ENCODE data around the gene MTM1.

The MTM1 gene

GRCh38 chrX:150551963-150552362 is 16.5 kb upstream of the MTM1 start:
- Histone ChIP-seq H3K27me3 (ENCODE audit: insufficient read depth, low read length) (no peaks in the 10 kb centered on the region), H3K79me2 (ENCODE audit: control insufficient read depth, insufficient read depth, low read length, unreplicated experiment) (no peaks in the 10 kb centered on the region), H3K4me1 (ENCODE audit: control insufficient read depth, insufficient read depth, low read length, unreplicated experiment) (peaks cover 10% of the 10 kb centered on the region), H3K36me3 (ENCODE audit: insufficient read depth, low read length) (no peaks in the 10 kb centered on the region), H3K27ac (ENCODE audit: low read depth, low read length) (no peak overlapping the region), H3K4me3 (ENCODE audit: low read depth, low read length) (no peak overlapping the region), H2AFZ (ENCODE audit: low read length, unreplicated experiment) (no peak overlapping the region)

GRCh38 chrX:150558424-150558823 is 10.0 kb upstream of the MTM1 start:
- no peak overlapping the region for H3K4me3 ChIP-seq (ENCODE audit: low read depth, low read length)

GRCh38 chrX:150564838-150565237 is 3.6 kb upstream of the MTM1 start:
- Histone ChIP-seq H3K4me3 (ENCODE audit: low read depth, low read length) (no peak overlapping the region), H3K27ac (ENCODE audit: low read depth, low read length) (no peak overlapping the region), H3K27me3 (ENCODE audit: insufficient read depth, low read length) (no peaks in the 10 kb centered on the region), H2AFZ (ENCODE audit: low read length, unreplicated experiment) (no peak overlapping the region), H3K79me2 (ENCODE audit: control insufficient read depth, insufficient read depth, low read length, unreplicated experiment) (peaks cover 4% of the 10 kb centered on the region), H3K36me3 (ENCODE audit: insufficient read depth, low read length) (no peaks in the 10 kb centered on the region), H3K4me1 (ENCODE audit: control insufficient read depth, insufficient read depth, low read length, unreplicated experiment) (peaks cover 2% of the 10 kb centered on the region)

More at GRCh38 chrX:150558424-150558823, 10.0 kb upstream of the MTM1 start:
- Histone ChIP-seq H3K4me1 (ENCODE audit: control insufficient read depth, insufficient read depth, low read length, unreplicated experiment) (no peaks in the 10 kb centered on the region), H3K27ac (ENCODE audit: low read depth, low read length) (no peak overlapping the region), H3K36me3 (ENCODE audit: insufficient read depth, low read length) (no peaks in the 10 kb centered on the region), H3K27me3 (ENCODE audit: insufficient read depth, low read length) (no peaks in the 10 kb centered on the region), H2AFZ (ENCODE audit: low read length, unreplicated experiment) (no peak overlapping the region), H3K79me2 (ENCODE audit: control insufficient read depth, insufficient read depth, low read length, unreplicated experiment) (no peaks in the 10 kb centered on the region)

GRCh38 chrX:150565551-150565950 is 2.9 kb upstream of the MTM1 start:
- Histone ChIP-seq H3K4me3 (ENCODE audit: low read depth, low read length) (no peak overlapping the region), H3K36me3 (ENCODE audit: insufficient read depth, low read length) (no peaks in the 10 kb centered on the region), H3K79me2 (ENCODE audit: control insufficient read depth, insufficient read depth, low read length, unreplicated experiment) (peaks cover 10% of the 10 kb centered on the region), H3K27ac (ENCODE audit: low read depth, low read length) (no peak overlapping the region), H2AFZ (ENCODE audit: low read length, unreplicated experiment) (no peak overlapping the region), H3K27me3 (ENCODE audit: insufficient read depth, low read length) (no peaks in the 10 kb centered on the region), H3K4me1 (ENCODE audit: control insufficient read depth, insufficient read depth, low read length, unreplicated experiment) (peaks cover 7% of the 10 kb centered on the region)

- H2AFZ ChIP-seq (ENCODE audit: low read length, unreplicated experiment): no peak overlapping the region
- no peak overlapping the region for H3K4me3 ChIP-seq (ENCODE audit: low read depth, low read length)
- peaks cover 8% of the 10 kb centered on the region for H3K4me1 ChIP-seq (ENCODE audit: control insufficient read depth, insufficient read depth, low read length, unreplicated experiment)
- no peaks in the 10 kb centered on the region for H3K36me3 ChIP-seq (ENCODE audit: insufficient read depth, low read length)
- peaks cover 19% of the 10 kb centered on the region for H3K79me2 ChIP-seq (ENCODE audit: control insufficient read depth, insufficient read depth, low read length, unreplicated experiment)
- H3K27ac ChIP-seq (ENCODE audit: low read depth, low read length): no peak overlapping the region
- no peaks in the 10 kb centered on the region for H3K27me3 ChIP-seq (ENCODE audit: insufficient read depth, low read length)
Measured at GRCh38 chrX:150566734-150567182, 1.7 kb upstream of the MTM1 start.

GRCh38 chrX:150567645-150568319 is 639 bp upstream of the MTM1 start:
- Histone ChIP-seq H2AFZ (ENCODE audit: low read length, unreplicated experiment) (peak overlapping the region; percentile 80), H3K79me2 (ENCODE audit: control insufficient read depth, insufficient read depth, low read length, unreplicated experiment) (peaks cover 26% of the 10 kb centered on the region), H3K27me3 (ENCODE audit: insufficient read depth, low read length) (no peaks in the 10 kb centered on the region), H3K27ac (ENCODE audit: low read depth, low read length) (no peak overlapping the region), H3K4me3 (ENCODE audit: low read depth, low read length) (peak overlapping the region; percentile 54; the same call in 1 of the 2 replicates), H3K4me1 (ENCODE audit: control insufficient read depth, insufficient read depth, low read length, unreplicated experiment) (peaks cover 11% of the 10 kb centered on the region), H3K36me3 (ENCODE audit: insufficient read depth, low read length) (no peaks in the 10 kb centered on the region)

GRCh38 chrX:150569155-150569477 is 695 bp downstream of the MTM1 start:
- Histone ChIP-seq H3K27me3 (ENCODE audit: insufficient read depth, low read length) (no peaks in the 10 kb centered on the region), H3K27ac (ENCODE audit: low read depth, low read length) (peak overlapping the region; percentile 32; the same call in 1 of the 2 replicates), H3K79me2 (ENCODE audit: control insufficient read depth, insufficient read depth, low read length, unreplicated experiment) (peaks cover 29% of the 10 kb centered on the region), H3K36me3 (ENCODE audit: insufficient read depth, low read length) (no peaks in the 10 kb centered on the region), H2AFZ (ENCODE audit: low read length, unreplicated experiment) (no peak overlapping the region), H3K4me1 (ENCODE audit: control insufficient read depth, insufficient read depth, low read length, unreplicated experiment) (peaks cover 11% of the 10 kb centered on the region), H3K4me3 (ENCODE audit: low read depth, low read length) (peak overlapping the region; percentile 86)

- H3K27ac ChIP-seq (ENCODE audit: low read depth, low read length): no peak overlapping the region
- H3K27me3 ChIP-seq (ENCODE audit: insufficient read depth, low read length): no peaks in the 10 kb centered on the region
- H2AFZ ChIP-seq (ENCODE audit: low read length, unreplicated experiment): no peak overlapping the region
- H3K4me3 ChIP-seq (ENCODE audit: low read depth, low read length): peak overlapping the region; percentile 86; the same call in 1 of the 2 replicates
- peaks cover 32% of the 10 kb centered on the region for H3K79me2 ChIP-seq (ENCODE audit: control insufficient read depth, insufficient read depth, low read length, unreplicated experiment)
- H3K4me1 ChIP-seq (ENCODE audit: control insufficient read depth, insufficient read depth, low read length, unreplicated experiment): peaks cover 15% of the 10 kb centered on the region
- no peaks in the 10 kb centered on the region for H3K36me3 ChIP-seq (ENCODE audit: insufficient read depth, low read length)
Measured at GRCh38 chrX:150570512-150570911, 2.1 kb downstream of the MTM1 start.

GRCh38 chrX:150572206-150572605 is 3.8 kb downstream of the MTM1 start:
- peaks cover 19% of the 10 kb centered on the region for H3K4me1 ChIP-seq (ENCODE audit: control insufficient read depth, insufficient read depth, low read length, unreplicated experiment)
- H3K79me2 ChIP-seq (ENCODE audit: control insufficient read depth, insufficient read depth, low read length, unreplicated experiment): peaks cover 38% of the 10 kb centered on the region
- no peak overlapping the region for H3K4me3 ChIP-seq (ENCODE audit: low read depth, low read length)
- no peak overlapping the region for H2AFZ ChIP-seq (ENCODE audit: low read length, unreplicated experiment)
- H3K27me3 ChIP-seq (ENCODE audit: insufficient read depth, low read length): no peaks in the 10 kb centered on the region
- H3K27ac ChIP-seq (ENCODE audit: low read depth, low read length): no peak overlapping the region
- no peaks in the 10 kb centered on the region for H3K36me3 ChIP-seq (ENCODE audit: insufficient read depth, low read length)

- H3K4me1 ChIP-seq (ENCODE audit: control insufficient read depth, insufficient read depth, low read length, unreplicated experiment): peaks cover 19% of the 10 kb centered on the region
- H3K79me2 ChIP-seq (ENCODE audit: control insufficient read depth, insufficient read depth, low read length, unreplicated experiment): peaks cover 45% of the 10 kb centered on the region
- H3K27me3 ChIP-seq (ENCODE audit: insufficient read depth, low read length): no peaks in the 10 kb centered on the region
- no peak overlapping the region for H3K4me3 ChIP-seq (ENCODE audit: low read depth, low read length)
- no peak overlapping the region for H3K27ac ChIP-seq (ENCODE audit: low read depth, low read length)
- H3K36me3 ChIP-seq (ENCODE audit: insufficient read depth, low read length): no peaks in the 10 kb centered on the region
- no peak overlapping the region for H2AFZ ChIP-seq (ENCODE audit: low read length, unreplicated experiment)
Measured at GRCh38 chrX:150573106-150573505, 4.7 kb downstream of the MTM1 start.

GRCh38 chrX:150573702-150574101 is 5.3 kb downstream of the MTM1 start:
- Histone ChIP-seq H3K36me3 (ENCODE audit: insufficient read depth, low read length) (no peaks in the 10 kb centered on the region), H3K79me2 (ENCODE audit: control insufficient read depth, insufficient read depth, low read length, unreplicated experiment) (peaks cover 46% of the 10 kb centered on the region)

More at GRCh38 chrX:150573702-150574101, 5.3 kb downstream of the MTM1 start:
- Histone ChIP-seq H3K27me3 (ENCODE audit: insufficient read depth, low read length) (no peaks in the 10 kb centered on the region), H2AFZ (ENCODE audit: low read length, unreplicated experiment) (no peak overlapping the region), H3K4me3 (ENCODE audit: low read depth, low read length) (no peak overlapping the region), H3K27ac (ENCODE audit: low read depth, low read length) (no peak overlapping the region), H3K4me1 (ENCODE audit: control insufficient read depth, insufficient read depth, low read length, unreplicated experiment) (peaks cover 19% of the 10 kb centered on the region)

Data from ACC112 (cell line).